ENCODE data around the gene MORC4. TPM values are rescaled to one million over a fixed set of nuclear protein-coding genes. Genes with fewer than 3 reads are reported as not detected.

The MORC4 gene
- total RNA-seq, result 20.0 TPM

DNA sequence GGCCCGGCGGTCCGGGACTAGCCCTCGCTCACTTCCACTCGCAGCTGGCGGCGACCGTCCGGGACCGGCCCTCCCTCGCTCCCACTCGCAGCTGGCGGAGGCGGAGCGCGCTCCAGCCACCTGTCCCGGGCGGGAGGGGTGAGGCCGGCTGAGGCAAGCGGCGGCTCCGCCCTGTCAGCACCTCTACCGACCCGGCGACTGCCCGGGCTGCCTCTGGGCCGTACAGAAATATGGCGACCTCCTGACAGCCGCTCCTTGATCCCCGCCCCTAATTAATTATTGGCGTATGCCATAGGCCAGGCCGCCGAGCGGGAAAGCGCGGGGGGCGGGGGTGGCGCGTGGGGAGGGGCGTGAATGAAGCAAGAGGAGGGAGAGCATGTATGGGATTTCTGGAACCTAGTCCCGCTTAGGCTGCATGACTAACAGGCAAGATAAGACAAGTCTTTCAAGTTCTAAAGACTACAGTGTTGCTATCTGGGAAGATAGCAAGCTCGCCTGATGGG lies at the start of gene MORC4:
Gene MORC4, minus strand, starts transcription at position 200 of the 503 bp plus-strand sequence. CDS start 243 bp downstream, outside the sequence.
- DNase-seq (ENCODE audit: low spot score), result peak; percentile 83

DNA sequence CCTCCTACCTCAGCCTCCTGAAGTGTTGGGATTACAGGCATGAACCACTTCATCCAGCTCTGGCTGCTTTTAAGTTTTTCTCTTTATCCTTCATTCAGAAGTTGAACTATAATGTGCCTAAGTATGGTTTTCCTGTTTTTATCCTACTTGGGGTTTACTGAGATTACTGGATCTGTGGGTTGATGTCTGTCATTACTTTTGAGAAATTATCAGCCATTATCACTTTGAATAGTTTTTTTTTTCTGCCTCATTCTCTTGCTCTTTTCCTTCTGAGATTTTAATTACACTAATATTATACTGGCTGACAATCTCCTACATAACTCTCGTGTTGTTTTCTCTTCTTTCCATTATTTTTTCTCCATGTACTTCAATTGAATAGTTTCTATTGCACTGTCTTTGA lies 47.6 kb upstream of the MORC4 start:
- DNase-seq (ENCODE audit: low spot score), result no peak

DNA sequence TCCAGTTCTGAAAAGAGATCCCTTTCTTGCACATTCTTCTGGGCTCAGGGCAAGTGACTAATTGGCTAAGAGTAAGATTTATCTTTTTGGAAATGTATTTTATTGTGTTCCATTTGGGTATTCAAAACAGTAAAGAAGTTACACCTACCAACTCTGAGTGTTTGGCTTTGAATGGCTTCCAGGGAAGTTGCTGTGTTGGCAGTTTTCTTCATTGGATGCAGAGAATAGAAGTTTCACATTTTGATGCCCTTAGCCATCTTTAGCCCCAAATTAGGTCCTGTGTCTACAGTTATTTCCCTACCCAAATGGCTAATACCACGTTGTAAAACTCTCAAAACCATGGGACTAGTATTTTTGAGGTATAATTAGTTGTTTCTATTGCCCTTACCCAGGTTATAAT lies 29.7 kb upstream of the MORC4 start:
- DNase-seq (ENCODE audit: low spot score), result no peak

DNA sequence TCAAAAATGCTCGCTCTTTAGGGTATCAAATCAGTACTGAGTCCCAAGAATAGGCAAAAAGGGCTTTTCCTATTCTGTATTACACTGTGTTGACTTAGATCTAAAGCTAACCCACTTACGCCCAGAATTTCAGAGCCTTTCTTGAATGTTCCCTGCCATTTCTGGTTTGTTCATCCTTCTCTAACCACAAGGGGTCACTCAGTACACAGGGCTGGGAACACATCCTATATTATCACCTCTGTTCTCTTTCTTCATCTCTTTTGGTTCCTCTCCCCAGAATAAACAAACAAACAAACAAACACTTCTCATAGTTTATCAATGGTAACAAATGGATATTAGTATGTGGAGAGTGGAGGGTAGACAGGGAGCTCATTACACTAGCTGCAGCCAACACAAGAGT lies 25.5 kb upstream of the MORC4 start:
- DNase-seq (ENCODE audit: low spot score), result no peak

DNA sequence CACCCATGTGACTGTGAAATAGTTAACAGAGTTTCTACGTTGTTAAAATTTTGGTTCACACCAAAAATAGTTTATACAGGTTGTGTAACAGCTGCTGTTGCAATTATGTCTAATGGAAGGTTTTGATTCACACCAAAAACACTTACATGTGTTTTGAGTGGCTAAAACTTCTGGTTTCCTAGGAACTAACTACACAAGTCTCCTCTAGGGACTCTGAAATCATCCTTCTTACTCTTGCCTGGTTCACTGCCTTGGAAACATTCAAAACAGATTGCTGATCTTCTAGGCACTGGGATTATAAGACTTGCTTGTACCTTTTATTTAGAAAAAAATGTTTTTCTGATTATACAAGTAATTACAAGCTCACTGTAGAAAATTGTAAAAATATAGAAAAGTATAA lies 14.9 kb upstream of the MORC4 start:
- no peak for DNase-seq (ENCODE audit: low spot score)

DNA sequence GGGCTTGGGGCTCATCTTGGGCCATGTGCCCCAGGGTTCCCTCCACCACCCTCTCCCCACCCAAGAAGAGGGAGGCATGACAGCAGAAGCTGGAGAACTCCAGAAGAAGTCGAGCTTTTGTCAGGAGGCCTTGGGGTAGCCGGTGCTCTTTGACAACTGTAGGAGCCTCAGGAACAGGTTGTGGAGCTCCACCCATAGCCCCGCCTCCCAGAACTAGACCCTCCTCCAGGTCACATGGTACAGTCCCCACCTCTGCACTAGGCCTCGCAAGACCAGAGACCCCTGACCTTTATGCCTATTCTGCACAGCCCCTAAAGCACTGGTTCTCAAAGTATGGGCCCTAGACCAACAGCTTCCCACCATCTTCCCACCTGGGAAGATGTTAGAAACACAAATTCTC lies 8.0 kb upstream of the MORC4 start:
- DNase-seq (ENCODE audit: low spot score), result no peak

DNA sequence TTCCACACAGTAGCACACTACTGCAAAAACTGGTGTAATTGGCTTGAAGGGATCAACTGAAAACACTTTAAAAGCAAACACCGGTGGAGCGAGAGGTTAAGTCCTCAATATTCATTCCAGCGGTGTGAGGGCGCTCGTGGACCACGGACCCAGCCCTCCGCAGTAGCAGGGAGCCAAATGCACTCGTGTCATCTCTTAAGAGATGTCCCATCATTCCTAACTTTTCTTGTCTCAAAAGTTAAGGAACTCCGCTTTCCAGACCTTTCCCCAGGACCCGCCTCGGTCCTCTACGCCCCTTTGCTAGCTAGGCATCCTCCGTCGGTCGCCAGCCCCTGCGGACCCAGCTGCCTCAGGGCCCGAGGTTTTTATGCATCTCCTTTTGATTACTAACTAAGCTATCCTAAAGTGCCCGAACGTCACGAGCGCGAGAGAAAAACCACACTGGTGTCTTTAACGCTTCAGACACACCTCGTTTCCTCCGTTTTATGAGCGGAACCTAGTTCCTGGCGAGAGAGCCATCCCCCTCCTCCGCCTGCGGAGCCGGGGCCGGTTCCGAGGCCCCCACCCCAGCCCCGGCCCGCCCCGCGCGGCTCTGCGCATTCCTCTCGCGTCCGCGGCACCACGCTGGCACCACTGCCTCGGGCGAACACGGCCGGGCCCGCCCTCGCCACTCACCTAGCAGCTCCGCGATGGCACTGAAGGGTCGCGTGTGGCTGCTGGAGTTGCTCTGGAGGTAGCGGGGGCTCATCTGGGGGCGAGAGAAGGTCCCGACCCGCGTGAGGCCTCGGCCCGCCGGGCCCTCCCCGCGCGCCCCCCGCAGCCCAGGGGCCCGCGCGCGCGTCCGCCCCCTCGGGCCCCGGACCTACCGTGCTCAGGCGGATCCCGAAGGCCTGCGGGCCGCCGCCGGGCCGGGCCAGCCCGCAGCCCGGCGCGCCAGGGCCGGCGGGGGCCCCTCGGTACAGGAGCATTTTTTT lies 723 bp downstream of the MORC4 start:
- DNase-seq (ENCODE audit: low spot score), result peak; percentile 51

DNA sequence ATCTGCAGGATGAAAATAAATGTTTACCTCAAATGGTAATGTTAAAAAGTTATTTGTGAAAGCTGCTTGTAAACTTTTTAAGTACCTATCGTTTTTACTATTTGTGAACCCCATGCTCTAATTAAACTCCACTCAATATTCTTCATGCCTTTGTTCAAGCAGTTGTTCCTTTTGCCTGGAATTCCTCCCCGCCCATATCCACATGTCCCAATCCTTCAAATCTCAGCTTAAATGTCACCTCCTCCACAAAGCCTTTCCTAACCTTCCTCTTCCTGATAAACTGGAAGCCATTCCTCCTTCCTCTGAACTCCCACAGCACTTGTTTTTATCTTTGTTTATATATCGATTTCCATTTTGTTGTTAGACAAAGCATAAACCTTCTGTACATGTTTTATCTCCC lies 2.4 kb downstream of the MORC4 start:
- no peak for DNase-seq (ENCODE audit: low spot score)

DNA sequence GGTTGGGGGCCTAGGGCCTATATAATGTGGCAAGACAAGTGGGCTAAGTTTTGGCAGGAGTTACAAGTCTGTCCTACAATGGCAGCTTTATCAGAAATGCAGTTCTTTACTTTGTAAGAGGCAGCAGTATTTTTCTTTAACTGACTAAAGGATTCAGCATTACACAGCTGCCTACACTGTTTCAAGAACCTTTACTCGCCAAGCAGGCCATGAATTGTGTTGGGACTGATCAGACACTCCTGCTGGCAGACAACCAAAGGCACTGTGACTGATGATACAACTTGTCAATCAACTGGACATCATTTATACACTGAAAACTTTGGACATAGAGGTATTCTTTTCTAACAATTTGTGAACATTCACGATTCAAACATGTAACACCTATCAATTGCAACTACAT lies 4.3 kb downstream of the MORC4 start:
- no peak for DNase-seq (ENCODE audit: low spot score)

DNA sequence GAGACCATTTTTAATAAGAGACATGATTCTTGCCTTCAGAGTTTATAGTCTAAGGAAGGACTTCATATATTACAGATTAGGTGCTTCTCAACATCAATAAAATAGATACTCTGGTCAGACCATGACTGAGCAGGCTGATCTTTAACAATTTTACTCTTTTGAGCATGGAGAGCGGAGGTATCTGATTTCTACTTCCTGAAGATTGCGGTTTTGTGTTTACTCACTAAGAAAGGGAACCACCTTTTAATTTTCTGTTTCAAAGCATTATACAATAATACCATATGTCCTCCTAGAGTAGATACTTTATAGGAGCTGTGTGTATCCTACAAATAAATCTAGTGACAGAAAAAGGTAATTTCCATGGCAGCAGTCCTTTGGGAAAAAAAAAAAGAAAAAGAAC lies 12.5 kb downstream of the MORC4 start:
- no peak for DNase-seq (ENCODE audit: low spot score)

DNA sequence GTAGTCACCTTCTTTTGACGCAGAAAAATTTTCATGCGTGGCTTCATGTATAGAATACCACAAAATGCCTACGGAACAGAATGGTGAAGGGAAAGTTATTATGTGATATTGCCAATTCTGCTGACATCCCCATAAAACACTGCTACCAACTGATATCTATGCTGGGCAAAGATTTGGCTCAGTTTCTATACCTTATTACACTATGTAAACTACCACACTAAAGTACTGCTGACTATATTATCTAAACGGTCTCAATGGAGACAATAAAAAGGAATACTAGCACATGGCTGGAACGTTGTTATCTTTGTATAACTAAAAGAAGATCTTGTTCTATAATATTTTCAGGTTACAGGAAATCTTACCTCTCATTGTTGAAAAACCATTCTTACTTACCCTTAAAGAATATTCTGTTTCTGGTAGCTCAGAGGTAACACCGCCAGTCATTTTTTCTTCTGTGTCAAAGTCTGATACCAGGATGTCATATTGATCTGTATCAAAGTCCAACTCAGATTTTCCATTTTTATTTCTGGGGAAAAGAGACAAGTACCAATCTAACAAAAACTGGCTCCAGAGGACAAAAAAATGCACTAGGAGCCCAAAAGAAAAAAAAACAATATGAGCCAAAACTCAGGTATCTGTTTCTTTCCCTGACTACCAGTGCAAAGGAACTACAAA lies 18.9 kb downstream of the MORC4 start:
- no peak for DNase-seq (ENCODE audit: low spot score)

DNA sequence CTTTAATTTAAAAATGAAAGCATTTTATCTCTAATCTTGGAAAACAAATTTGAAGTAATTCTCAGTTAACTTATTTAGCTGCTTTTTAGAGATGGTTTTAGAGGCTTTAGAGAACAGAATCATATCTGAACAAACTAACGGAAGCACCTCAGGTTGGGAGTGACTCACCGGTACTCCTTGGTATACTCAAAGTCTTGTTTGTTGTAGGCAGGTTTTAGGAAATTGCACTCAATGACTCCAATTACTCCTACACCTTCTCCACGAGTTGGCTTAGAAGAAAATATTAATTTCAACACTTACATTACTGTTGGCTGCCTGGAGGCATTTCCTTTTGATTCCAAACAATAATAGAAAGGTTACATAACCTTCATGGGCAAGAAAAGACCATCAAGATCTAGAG lies 23.6 kb downstream of the MORC4 start:
- no peak for DNase-seq (ENCODE audit: low spot score)

DNA sequence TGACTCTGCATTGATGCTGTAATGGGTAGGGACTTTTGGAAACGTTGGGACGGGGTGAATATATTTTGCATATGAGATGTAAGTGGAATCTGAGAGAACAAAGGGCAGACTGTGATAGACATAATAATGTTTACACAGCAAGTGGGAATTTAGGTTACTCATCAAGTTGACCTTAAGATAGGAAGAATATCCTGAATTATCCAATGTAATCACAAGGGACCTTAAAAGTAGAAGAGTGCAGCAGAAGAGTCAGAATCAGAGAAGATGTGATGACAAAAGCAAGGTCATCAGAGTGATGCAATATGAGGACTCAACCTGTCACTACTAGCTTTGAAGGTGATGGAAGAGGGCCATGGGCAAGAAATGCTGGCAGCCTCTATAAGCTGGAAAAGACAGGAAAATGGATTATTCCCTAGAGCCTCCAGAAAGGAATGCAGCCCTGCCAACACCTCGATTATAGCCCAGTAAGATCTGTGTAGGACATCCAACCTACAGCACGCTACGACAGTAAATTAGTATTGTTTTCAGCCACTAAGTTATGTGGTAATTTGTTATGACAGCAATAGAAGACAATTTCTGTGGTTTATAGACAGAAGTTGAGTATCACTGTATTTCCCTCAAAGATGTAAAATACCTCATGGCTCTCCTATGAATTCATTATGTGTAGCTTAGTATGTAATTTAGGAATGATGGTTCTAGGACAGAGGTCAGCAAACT lies 26.4 kb downstream of the MORC4 start:
- DNase-seq (ENCODE audit: low spot score), result no peak

DNA sequence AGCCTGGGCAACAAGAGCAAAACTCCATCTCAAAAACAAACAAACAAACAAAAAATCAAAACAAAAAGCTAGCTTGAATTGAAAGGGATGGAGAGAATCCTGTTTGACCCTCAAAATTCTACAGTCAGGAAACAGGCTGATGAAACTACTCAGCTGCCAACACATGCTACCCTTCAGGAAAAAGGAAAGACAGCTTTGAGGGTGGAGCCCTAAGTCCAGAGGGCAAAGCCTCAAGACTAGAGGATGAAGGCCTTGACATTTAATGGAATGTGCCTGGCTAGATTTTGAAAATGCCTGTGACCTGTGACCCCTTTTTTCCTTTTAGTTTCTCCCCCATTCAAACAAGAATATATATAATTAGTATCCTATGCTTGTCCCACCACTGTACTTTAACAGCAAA lies 27.1 kb downstream of the MORC4 start:
- no peak for DNase-seq (ENCODE audit: low spot score)

DNA sequence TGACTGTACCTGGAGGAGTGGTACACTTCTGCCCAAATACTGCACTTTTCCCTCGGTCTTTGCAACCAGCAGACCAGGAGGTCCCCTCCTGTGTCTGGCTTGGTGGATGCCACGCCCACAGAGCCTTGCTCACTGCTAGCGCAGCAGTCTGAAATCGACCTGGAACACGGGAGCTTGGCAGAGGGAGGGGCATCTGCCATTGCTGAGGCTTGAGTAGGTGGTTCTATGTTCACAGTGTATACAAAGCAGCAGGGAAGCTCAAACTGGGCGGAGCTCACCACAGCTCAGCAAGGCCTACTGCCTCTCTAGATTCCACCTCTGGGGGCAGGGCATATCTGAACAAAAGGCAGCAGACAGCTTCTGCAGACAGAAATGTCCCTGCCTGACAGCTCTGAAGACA lies 33.5 kb downstream of the MORC4 start:
- DNase-seq (ENCODE audit: low spot score), result peak; percentile 63

DNA sequence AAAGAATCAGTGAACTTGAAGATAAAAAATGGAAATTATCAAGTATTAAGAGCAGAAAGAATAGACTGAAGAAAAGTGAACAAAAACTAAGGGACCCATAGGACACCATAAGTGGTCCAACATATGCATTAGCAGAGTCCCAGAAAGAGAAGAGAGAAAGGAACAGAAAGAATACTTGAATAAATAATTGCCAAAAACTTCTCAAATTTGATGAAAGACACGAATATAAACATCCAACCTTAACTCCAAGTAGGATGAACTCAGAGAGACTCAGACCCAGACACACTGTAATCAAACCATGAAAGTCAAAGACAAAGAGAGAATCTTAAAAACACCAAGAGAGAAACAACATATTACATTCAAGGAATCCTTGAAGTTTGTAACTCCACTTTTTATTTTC lies 35.7 kb downstream of the MORC4 start:
- no peak for DNase-seq (ENCODE audit: low spot score)

DNA sequence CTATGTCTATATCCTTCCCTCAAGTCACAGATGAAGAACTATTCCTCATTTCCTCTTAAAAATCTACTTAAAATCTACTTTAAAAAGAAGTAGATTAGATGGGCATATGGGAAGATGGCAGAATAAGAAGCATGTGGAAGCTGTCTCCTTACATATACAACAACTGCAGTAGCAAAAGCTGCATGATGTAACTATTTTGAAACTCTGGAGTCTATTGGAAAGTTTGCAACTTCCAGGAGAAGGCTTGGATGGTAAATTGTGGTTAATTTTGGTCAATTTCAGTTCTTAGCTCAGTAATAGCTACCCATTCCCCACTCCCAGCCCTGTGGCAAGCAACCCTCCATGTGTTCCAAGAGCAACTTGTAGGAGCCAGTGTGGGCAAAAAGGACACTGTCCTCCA lies 36.9 kb downstream of the MORC4 start:
- no peak for DNase-seq (ENCODE audit: low spot score)

DNA sequence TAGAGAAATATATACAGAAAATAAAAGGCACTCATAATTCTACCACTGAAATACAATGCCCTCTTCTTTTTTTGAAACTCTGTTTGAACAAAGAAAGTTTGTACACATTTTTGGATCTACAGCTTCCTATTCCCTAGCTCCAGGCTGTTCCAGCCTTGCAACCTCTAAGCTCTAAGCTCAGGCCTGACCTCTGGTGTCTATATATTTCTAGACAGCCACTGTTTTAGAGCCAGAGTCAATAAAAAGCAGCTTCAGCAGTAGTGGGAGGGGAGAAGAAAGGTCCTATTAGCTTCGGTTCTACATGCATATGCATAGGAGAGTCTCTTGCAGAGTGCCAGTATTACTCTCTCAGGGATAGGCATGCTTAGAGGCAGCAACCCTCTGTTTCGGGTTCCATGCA lies 40.1 kb downstream of the MORC4 start:
- DNase-seq (ENCODE audit: low spot score), result no peak

DNA sequence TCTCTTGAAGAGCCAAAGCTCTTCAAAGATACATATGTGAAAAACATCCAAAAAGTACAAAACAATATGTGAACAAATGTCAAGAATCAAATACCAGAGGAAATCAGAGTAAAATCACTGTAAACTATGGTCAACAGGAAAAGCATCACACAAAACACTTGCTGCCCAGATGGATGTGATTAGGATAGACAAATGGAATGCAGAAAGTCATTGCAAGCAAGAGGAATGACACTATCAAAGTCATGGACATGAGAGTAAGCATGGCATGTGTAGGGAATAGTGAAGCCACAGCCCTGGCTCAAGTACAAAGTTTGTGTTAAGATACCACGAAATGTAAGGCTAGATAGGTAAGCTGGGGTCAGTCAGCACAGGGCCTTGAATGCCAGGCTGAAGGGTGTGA lies 42.2 kb downstream of the MORC4 start:
- no peak for DNase-seq (ENCODE audit: low spot score)

DNA sequence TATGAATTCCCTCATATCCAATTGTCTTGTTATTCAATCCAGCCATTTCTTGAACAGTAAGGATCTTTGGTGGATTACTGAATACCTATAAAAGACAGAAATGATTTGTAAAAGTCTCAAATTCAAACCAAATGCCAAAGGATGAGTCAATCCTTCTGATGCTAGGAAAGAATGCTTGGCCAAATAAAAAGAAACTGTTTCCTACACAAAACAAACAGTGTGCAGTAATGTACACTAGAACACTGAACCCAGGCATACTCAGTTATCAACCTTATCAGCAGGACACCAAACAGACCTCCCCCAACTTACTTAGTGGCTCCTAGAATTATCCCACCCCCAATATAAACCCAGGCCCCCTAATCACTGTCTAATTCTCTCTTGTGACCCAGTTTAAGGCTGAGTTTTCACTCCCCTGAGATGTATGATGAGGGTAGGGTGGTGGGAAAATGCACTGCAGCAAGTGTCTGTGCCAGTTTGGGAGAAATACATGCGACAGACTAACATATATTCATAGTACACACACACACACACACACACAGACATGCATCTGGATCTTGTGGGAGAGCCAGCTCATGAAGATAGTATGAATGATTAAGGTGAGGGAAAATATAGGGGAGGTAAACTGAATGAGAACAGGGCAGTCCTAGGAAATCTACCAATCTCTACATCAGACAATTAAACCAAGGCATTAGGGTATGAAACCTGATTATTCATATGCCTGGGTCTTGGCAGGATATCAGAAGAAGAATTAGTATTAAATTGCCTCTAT lies 44.8 kb downstream of the MORC4 start:
- DNase-seq (ENCODE audit: low spot score), result no peak

DNA sequence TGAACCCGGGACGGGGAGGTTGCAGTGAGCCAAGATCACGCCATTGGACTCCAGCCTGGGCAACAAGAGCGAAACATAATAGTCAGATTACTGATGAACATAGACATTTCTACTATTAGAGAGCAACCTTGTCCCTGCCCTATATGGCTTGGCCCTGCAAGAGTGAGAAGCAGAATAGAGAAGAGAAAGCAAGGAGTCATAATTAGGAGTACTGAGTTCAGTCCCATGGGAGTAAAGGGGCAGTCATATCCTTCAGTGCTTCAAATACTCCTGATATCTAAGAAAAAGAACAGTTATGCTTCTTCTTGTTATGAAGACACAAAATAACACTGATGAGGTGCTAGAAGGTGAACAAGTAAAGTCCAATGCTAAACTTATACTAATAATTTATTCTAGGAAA lies 46.0 kb downstream of the MORC4 start:
- DNase-seq (ENCODE audit: low spot score), result no peak

DNA sequence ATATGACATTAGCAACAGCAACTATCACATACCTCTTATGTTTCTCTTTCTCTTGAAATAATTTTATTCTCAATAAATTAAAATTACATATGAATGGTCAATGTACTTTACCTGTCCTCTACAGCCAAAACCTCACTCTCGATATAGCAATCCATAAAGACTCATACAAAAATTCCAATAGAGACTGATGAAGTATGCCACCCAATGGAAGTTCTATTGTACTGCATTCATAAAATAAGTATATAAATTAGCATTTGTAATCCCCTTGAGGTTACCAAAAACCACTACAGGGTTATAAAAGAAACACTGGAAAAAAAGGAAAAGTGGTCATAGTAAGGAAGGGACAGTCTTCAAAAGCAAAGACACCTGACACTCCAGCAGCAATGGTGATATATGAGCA lies 47.0 kb downstream of the MORC4 start:
- DNase-seq (ENCODE audit: low spot score), result no peak
